MM.1S (cell line): ENCODE measurements around the gene TEP1.

Source experiments
- CTCF ChIP-seq: fragments of 300-600 bp; sonication (generic); IDR thresholded peaks from 2 replicates; pipeline ENCODE4 v1.5.1; 2016; ENCODE audit warnings: antibody characterized with exemption, low read length, mixed read lengths
- EZH2 ChIP-seq: fragments of 300-600 bp; sonication (generic); optimal IDR thresholded peaks from 2 replicates; pipeline ENCODE3; 2017; ENCODE audit warnings: low read depth, mild to moderate bottlenecking, antibody characterized with exemption, low read length, mixed read lengths
- EZH2phosphoT487 ChIP-seq: fragments of 300-600 bp; sonication (generic); IDR thresholded peaks from 2 replicates; pipeline ENCODE4 v1.6.1; 2018; ENCODE audit warnings: antibody characterized with exemption, low read length

GRCh38 chr14:20400589-20400964, 12.7 kb downstream of the TEP1 start:
- no peak for TF ChIP-seq CTCF
- no peak for TF ChIP-seq EZH2
- no peak for TF ChIP-seq EZH2phosphoT487
